Activated CD8-positive, alpha-beta memory T cell treated with anti-CD3 and anti-CD28 coated beads, Interleukin-2, amount 10 ng/mL, durations not matched to agents 7 days and 5 days (primary cell): ENCODE measurements around the gene MMP26. TPM values are rescaled to one million over a fixed set of nuclear protein-coding genes. Genes with fewer than 3 reads are reported as not detected.

ENCODE experiments used
- total RNA-seq, 2 experiments: library from RNA; stranded (reverse); gene quantifications; one replicate each; pipeline ENCODE4 v1.2.3, GENCODE V29; 2021

Gene MMP26
- total RNA-seq, 2 experiments from 2014 or later = not detected

Other genes starting within 250 kb of the MMP26 start
- not detected for gene OR52K1, start 222.1 kb upstream of the MMP26 start, total RNA-seq
- gene OR52M1, start 159.6 kb upstream of the MMP26 start, total RNA-seq = not detected
- gene OR52I2, start 123.0 kb upstream of the MMP26 start, total RNA-seq = not detected
- gene OR52I1, start 110.7 kb upstream of the MMP26 start, total RNA-seq = not detected
- 10 to 100 TPM; 14.9 to 15.9 TPM for gene TRIM68, start 96.6 kb upstream of the MMP26 start, total RNA-seq
- gene OR51D1, start 67.3 kb upstream of the MMP26 start, total RNA-seq = not detected
- gene OR51E1, start 60.8 kb upstream of the MMP26 start, total RNA-seq = not detected
- gene OR51E2, start 6.9 kb upstream of the MMP26 start, total RNA-seq = not detected
- not detected for gene OR51F1, start 65.2 kb downstream of the MMP26 start, total RNA-seq
- not detected for gene OR52R1, start 99.6 kb downstream of the MMP26 start, total RNA-seq
- not detected for gene OR51F2, start 116.5 kb downstream of the MMP26 start, total RNA-seq
- gene OR51S1, start 144.4 kb downstream of the MMP26 start, total RNA-seq = not detected
- gene OR51T1, start 177.1 kb downstream of the MMP26 start, total RNA-seq = not detected
- gene OR51A7, start 199.0 kb downstream of the MMP26 start, total RNA-seq = not detected
- gene OR51G2, start 214.6 kb downstream of the MMP26 start, total RNA-seq = not detected
- not detected for gene OR51G1, start 219.6 kb downstream of the MMP26 start, total RNA-seq
- not detected for gene OR51A4, start 242.8 kb downstream of the MMP26 start, total RNA-seq